ENCODE data around the gene TCF12. TPM values are rescaled to one million over a fixed set of nuclear protein-coding genes. Genes with fewer than 3 reads are reported as not detected.
A peak's percentile ranks its signal among the peaks of the same experiment; 100 is the strongest.

The TCF12 gene
- total RNA-seq, 1 donor from 2014 or later: 149 TPM

- Histone ChIP-seq H3K4me3 (no peak overlapping the region), H3F3A (ENCODE audit: low read depth) (peaks cover 8% of the 10 kb centered on the region), H3K27me3 (no peaks in the 10 kb centered on the region), H3K4me1 (peaks cover 15% of the 10 kb centered on the region), H3K79me2 (ENCODE audit: low read depth) (peaks cover 12% of the 10 kb centered on the region), H3K9me3 (ENCODE audit: low read depth) (no peaks in the 10 kb centered on the region), H2AFZ (replicated peaks) (no peak overlapping the region), H4K20me1 (ENCODE audit: low read depth) (peaks cover 20% of the 10 kb centered on the region), H3K27ac (no peak overlapping the region), H3K9ac (no peak overlapping the region), H3K4me2 (no peak overlapping the region), H3K36me3 (no peaks in the 10 kb centered on the region)
- Mint-ChIP-seq H3K27me3 (ENCODE audit: insufficient read depth, low read depth) (peaks cover 2% of the 10 kb centered on the region), H3K9me3 (no peaks in the 10 kb centered on the region), H3K4me3 (no peak overlapping the region), H3K27ac (no peak overlapping the region), H3K4me1 (peaks cover 22% of the 10 kb centered on the region), H3K36me3 (peaks cover 17% of the 10 kb centered on the region)
- no peak for TF ChIP-seq EZH2 (IDR thresholded peaks at IDR 0.05)
- no peak for TF ChIP-seq EZH2phosphoT487 (IDR thresholded peaks at IDR 0.05)
- no peak for TF ChIP-seq CTCF (IDR thresholded peaks at IDR 0.05)
- no peak for DNase-seq (ENCODE audit: low spot score)
Measured at GRCh38 chr15:57205027-57205855, 286.8 kb downstream of the TCF12 start.

- no peak overlapping the region for H3K4me3 Mint-ChIP-seq
- Histone ChIP-seq H3K36me3 (no peaks in the 10 kb centered on the region), H3F3A (ENCODE audit: low read depth) (peaks cover 8% of the 10 kb centered on the region), H3K4me1 (peaks cover 15% of the 10 kb centered on the region), H3K4me2 (no peak overlapping the region), H3K27ac (no peak overlapping the region), H4K20me1 (ENCODE audit: low read depth) (peaks cover 20% of the 10 kb centered on the region), H3K79me2 (ENCODE audit: low read depth) (peaks cover 7% of the 10 kb centered on the region), H3K27me3 (no peaks in the 10 kb centered on the region), H2AFZ (replicated peaks) (no peak overlapping the region), H3K9me3 (ENCODE audit: low read depth) (no peaks in the 10 kb centered on the region), H3K4me3 (no peak overlapping the region), H3K9ac (no peak overlapping the region)
- H3K4me1 Mint-ChIP-seq: peaks cover 25% of the 10 kb centered on the region
- no peaks in the 10 kb centered on the region for H3K9me3 Mint-ChIP-seq
- peaks cover 2% of the 10 kb centered on the region for H3K27me3 Mint-ChIP-seq (ENCODE audit: insufficient read depth, low read depth)
- no peak overlapping the region for H3K27ac Mint-ChIP-seq
- peaks cover 16% of the 10 kb centered on the region for H3K36me3 Mint-ChIP-seq
- no peak for DNase-seq (ENCODE audit: low spot score)
- TF ChIP-seq CTCF (IDR thresholded peaks at IDR 0.05) (no peak), EZH2phosphoT487 (IDR thresholded peaks at IDR 0.05) (no peak), EZH2 (IDR thresholded peaks at IDR 0.05) (no peak)
Measured at GRCh38 chr15:57205996-57206395, 287.6 kb downstream of the TCF12 start.

- Mint-ChIP-seq H3K36me3 (no peaks in the 10 kb centered on the region), H3K9me3 (no peaks in the 10 kb centered on the region), H3K27ac (peak overlapping the region; percentile 64), H3K27me3 (ENCODE audit: insufficient read depth, low read depth) (no peaks in the 10 kb centered on the region), H3K4me1 (peaks cover 65% of the 10 kb centered on the region), H3K4me3 (peak overlapping the region; percentile 12)
- Histone ChIP-seq H3K4me2 (peak overlapping the region; percentile 54), H4K20me1 (ENCODE audit: low read depth) (peaks cover 24% of the 10 kb centered on the region), H3K36me3 (no peaks in the 10 kb centered on the region), H2AFZ (replicated peaks) (no peak overlapping the region), H3K9ac (no peak overlapping the region), H3K9me3 (ENCODE audit: low read depth) (no peaks in the 10 kb centered on the region), H3K27ac (peak overlapping the region; percentile 63), H3F3A (ENCODE audit: low read depth) (peaks cover 25% of the 10 kb centered on the region), H3K27me3 (no peaks in the 10 kb centered on the region), H3K4me1 (peaks cover 61% of the 10 kb centered on the region), H3K79me2 (ENCODE audit: low read depth) (peaks cover 55% of the 10 kb centered on the region), H3K4me3 (peak overlapping the region; percentile 8)
- TF ChIP-seq CTCF (IDR thresholded peaks at IDR 0.05) (peak; percentile 39), EZH2 (IDR thresholded peaks at IDR 0.05) (no peak), EZH2phosphoT487 (IDR thresholded peaks at IDR 0.05) (no peak)
- peak; percentile 39 for DNase-seq (ENCODE audit: low spot score)
Measured at GRCh38 chr15:57213862-57214261, 295.4 kb downstream of the TCF12 start.
